Spleen (tissue), 11 donors: ENCODE measurements around the gene P3H2. TPM values are rescaled to one million over a fixed set of nuclear protein-coding genes. Genes with fewer than 3 reads are reported as not detected.

Experiments used
- DNase-seq: peaks from one replicate; pipeline ENCODE4 v3.0.0-alpha.2; 2020
- H3K27ac ChIP-seq, 8 donors: fragments of 200-600 bp; sonication (generic) in 7 of 8; 1 replicate in 4 of 8; 2 replicates in 4 of 8; pipeline versions ENCODE4 v1.5.0 to v1.8.0; 2016 to 2021; ENCODE audit warnings: inconsistent platforms in 4 of 8, mild to moderate bottlenecking in 4 of 8, moderate library complexity in 1 of 8
- H3K27me3 ChIP-seq, 7 donors: fragments of 200-600 bp; sonication (generic) in 6 of 7; replicated peaks in 1 of 7; 1 replicate in 4 of 7; 2 replicates in 3 of 7; pipeline versions ENCODE4 v1.5.0 to v1.8.0; 2016 to 2021; ENCODE audit warnings: inconsistent platforms in 3 of 7, mild to moderate bottlenecking in 1 of 7
- H3K36me3 ChIP-seq, 6 donors: fragments of 200-600 bp; sonication (generic) in 5 of 6; 1 replicate in 4 of 6; 2 replicates in 2 of 6; pipeline versions ENCODE4 v1.5.0 to v1.8.0; 2016 to 2021; ENCODE audit warnings: inconsistent platforms in 2 of 6
- H3K4me1 ChIP-seq, 6 donors: fragments of 200-600 bp; sonication (generic) in 5 of 6; 1 replicate in 3 of 6; 2 replicates in 3 of 6; pipeline versions ENCODE4 v1.5.0 to v1.8.0; 2016 to 2021; ENCODE audit warnings: inconsistent platforms in 3 of 6
- H3K4me3 ChIP-seq, 8 donors: fragments of 200-600 bp; sonication (generic) in 7 of 8; 1 replicate in 4 of 8; 2 replicates in 4 of 8; pipeline versions ENCODE4 v1.5.0 to v1.8.0; 2016 to 2021; ENCODE audit warnings: inconsistent platforms in 4 of 8, mild to moderate bottlenecking in 4 of 8, moderate library complexity in 2 of 8
- H3K9me3 ChIP-seq, 8 donors: fragments of 200-600 bp; sonication (generic) in 7 of 8; 1 replicate in 4 of 8; 2 replicates in 4 of 8; pipeline versions ENCODE4 v1.5.0 to v1.8.0; 2016 to 2021; ENCODE audit warnings: inconsistent platforms in 4 of 8
- POLR2A ChIP-seq, 3 donors: fragments of 450-650 bp; IDR thresholded peaks; one replicate each; pipeline ENCODE4 v1.5.1; 2017; ENCODE audit warnings: antibody characterized with exemption in 3 of 3, mild to moderate bottlenecking in 1 of 3
- POLR2AphosphoS5 ChIP-seq, 3 donors: sonication (generic); formaldehyde crosslinking; IDR thresholded peaks; one replicate each; pipeline ENCODE4 v1.5.1; 2017; ENCODE audit warnings: antibody characterized with exemption in 3 of 3
- WGBS, 5 donors: extraction: QIAGEN DNeasy Blood & Tissue Kit in 3 of 5; methylation state at CpG; one replicate each; pipeline versions ENCODE4 v1.1.5 to v1.1.7; 2013 to 2018; 5-methylcytosine and 5-hydroxymethylcytosine counted together
- intact Hi-C: fragments of 100-400 bp; cut with DNase I; formaldehyde crosslinking; loops from one replicate; pipeline ENCODE4 v1.15.0; 2023; ENCODE audit warnings: low total_unique reads
- polyA plus RNA-seq, 3 donors: library from polyadenylated mRNA; stranded (reverse); fragments of 200-250 nt; gene quantifications; one replicate each; pipeline ENCODE4 v1.2.1, GENCODE V29; 2013
- total RNA-seq, 7 donors: library from RNA; depleted of rRNA in 3 of 7; stranded (reverse); fragments of >200 nt in 3 of 7; fragmentation: NEBNext Ultra II Directional in 4 of 7; extraction: Animal tissue kit (Norgen Biotek cat#: 25700) in 4 of 7; gene quantifications; one replicate each; pipeline versions ENCODE4 v1.1.0 to v1.2.1, GENCODE V29; 2016 to 2021
- TF ChIP-seq, protein P1 (sequence below), 11 experiments: fragments of 200-600 bp in 7 of 11; fragments of 450-650 bp in 4 of 11; sonication (generic) in 4 of 11; IDR thresholded peaks in 8 of 11; conservative IDR thresholded peaks in 3 of 11; 1 replicate in 7 of 11; 2 replicates in 4 of 11; pipeline versions ENCODE4 v1.4.0 to v1.8.0; 2016 to 2021; ENCODE audit warnings: antibody characterized with exemption in 11 of 11, inconsistent platforms in 4 of 11, mild to moderate bottlenecking in 1 of 11
- donor health status: healthy with polysubstance abuse.
- donor health status: DM: no; HTN: no; CAD: no; lungs with moderate emphysema.
- donor health status: DM: no; HTN: no; CAD: no.
- donor health status: Bipolar disorder and iron deficiency.
- donor health status: healthy.
- donor health status: DM: no; HTN: no; CAD: no.
- donor health status: DM: yes; HTN: yes; CAD: no.

The P3H2 gene
- total and polyA plus RNA-seq, 10 donors, result 7.7 to 155 (median 79.2) TPM

DNA sequence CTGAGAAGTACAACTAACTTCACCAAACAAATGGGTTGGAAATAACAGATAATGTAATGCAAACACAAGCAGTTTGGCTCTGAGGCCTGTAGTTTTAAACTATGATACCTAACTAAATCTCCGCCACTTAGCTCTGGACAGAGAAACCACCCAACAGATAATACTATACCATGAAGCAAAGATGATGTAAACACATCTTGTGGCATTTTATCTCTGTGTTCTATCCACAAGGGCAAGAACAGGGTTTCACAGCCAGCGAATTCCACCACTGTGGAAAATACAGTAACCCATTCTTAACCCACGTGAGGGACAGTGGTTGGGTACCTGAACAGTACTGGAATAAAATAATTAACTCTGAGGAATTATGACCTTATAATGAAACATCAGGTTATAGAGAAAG is 93.6 kb downstream of the P3H2 start:
- Histone ChIP-seq H3K27me3 (no peaks in the 10 kb centered on the region), H3K36me3 (no peaks in the 10 kb centered on the region), H3K4me1 (peaks cover 0 to 9% (median 2%) of the 10 kb centered on the region in 6 donors), H3K27ac (peak overlapping the region in 1 of 8 donors; percentile 14), H3K4me3 (no peak overlapping the region), H3K9me3 (no peaks in the 10 kb centered on the region)
- DNase-seq, result no peak
- TF ChIP-seq POLR2A (IDR thresholded peaks at IDR 0.05) (no peak), POLR2AphosphoS5 (IDR thresholded peaks at IDR 0.05) (no peak)
- TF ChIP-seq, protein P1, sequence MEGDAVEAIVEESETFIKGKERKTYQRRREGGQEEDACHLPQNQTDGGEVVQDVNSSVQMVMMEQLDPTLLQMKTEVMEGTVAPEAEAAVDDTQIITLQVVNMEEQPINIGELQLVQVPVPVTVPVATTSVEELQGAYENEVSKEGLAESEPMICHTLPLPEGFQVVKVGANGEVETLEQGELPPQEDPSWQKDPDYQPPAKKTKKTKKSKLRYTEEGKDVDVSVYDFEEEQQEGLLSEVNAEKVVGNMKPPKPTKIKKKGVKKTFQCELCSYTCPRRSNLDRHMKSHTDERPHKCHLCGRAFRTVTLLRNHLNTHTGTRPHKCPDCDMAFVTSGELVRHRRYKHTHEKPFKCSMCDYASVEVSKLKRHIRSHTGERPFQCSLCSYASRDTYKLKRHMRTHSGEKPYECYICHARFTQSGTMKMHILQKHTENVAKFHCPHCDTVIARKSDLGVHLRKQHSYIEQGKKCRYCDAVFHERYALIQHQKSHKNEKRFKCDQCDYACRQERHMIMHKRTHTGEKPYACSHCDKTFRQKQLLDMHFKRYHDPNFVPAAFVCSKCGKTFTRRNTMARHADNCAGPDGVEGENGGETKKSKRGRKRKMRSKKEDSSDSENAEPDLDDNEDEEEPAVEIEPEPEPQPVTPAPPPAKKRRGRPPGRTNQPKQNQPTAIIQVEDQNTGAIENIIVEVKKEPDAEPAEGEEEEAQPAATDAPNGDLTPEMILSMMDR (IDR thresholded peaks at IDR 0.05 in 8 of 11, conservative IDR thresholded peaks at IDR 0.05 in 3 of 11), result no peak
- 87 to 96% (median 90%) methylated on average over 3 of the region's 3 CpGs for WGBS, 5 donors
- intact Hi-C loops, result no loop called here

DNA sequence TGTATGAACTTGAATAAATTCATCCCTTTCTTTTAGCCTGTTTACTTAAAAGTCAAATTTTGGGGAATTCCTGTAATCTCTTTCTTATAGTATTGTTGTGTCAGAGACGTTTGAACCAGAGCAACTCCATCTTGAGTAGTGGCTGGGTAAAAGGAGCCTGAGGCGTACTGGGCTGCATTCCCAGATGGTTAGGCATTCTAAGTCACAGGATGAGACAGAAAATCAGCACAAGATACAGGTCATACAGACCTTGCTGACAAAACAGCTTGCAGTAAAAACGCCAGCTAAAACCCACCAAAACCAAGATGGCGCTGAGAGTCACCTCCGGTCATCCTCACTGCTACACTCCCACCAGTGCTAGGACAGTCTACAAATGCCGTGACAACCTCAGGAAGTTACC is 94.5 kb downstream of the P3H2 start:
- TF ChIP-seq, protein P1 (IDR thresholded peaks at IDR 0.05 in 8 of 11, conservative IDR thresholded peaks at IDR 0.05 in 3 of 11), result no peak
- TF ChIP-seq POLR2A (IDR thresholded peaks at IDR 0.05) (no peak), POLR2AphosphoS5 (IDR thresholded peaks at IDR 0.05) (no peak)
- peak overlapping the region in 2 of 8 donors; percentile 30 to 33 for H3K27ac ChIP-seq
- DNase-seq, result no peak
- H3K4me1 ChIP-seq, result peaks cover 0 to 9% (median 2%) of the 10 kb centered on the region in 6 donors
- H3K9me3 ChIP-seq, result no peaks in the 10 kb centered on the region
- 84 to 90% (median 86%) methylated on average over 6 of the region's 6 CpGs for WGBS, 5 donors
- intact Hi-C loops, result no loop called here
- H3K27me3 ChIP-seq, result no peaks in the 10 kb centered on the region
- H3K4me3 ChIP-seq, result no peak overlapping the region
- no peaks in the 10 kb centered on the region for H3K36me3 ChIP-seq

DNA sequence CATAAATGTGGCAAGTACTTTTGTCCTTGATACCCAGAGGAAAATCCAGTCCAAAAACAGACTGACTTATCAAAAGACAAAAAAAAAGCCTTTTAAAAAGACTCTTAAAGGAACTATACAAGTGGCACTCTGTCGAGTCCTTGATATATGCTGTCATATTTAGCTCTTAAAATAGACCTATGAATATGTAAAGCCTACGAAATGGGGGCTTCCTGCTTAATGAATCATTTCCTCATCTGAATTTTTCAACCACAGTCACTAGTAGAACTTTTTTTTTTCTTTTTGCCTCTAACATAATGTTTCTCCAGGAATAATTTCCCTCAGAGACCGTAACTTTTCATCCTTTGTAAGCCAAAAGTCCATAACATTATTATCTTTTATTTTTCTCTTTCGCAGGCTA is 95.8 kb downstream of the P3H2 start:
- Histone ChIP-seq H3K27ac (peak overlapping the region in 6 of 8 donors; percentile 16 to 69 (median 24)), H3K4me3 (no peak overlapping the region), H3K36me3 (no peaks in the 10 kb centered on the region), H3K27me3 (no peaks in the 10 kb centered on the region), H3K9me3 (no peaks in the 10 kb centered on the region), H3K4me1 (peaks cover 0 to 12% (median 2%) of the 10 kb centered on the region in 6 donors)
- intact Hi-C loops, result no loop called here
- 36 to 41% (median 38%) methylated on average over 4 of the region's 4 CpGs for WGBS, 5 donors
- DNase-seq, result no peak
- TF ChIP-seq POLR2AphosphoS5 (IDR thresholded peaks at IDR 0.05), result no peak
- TF ChIP-seq, protein P1 (IDR thresholded peaks at IDR 0.05 in 8 of 11, conservative IDR thresholded peaks at IDR 0.05 in 3 of 11), result no peak
- TF ChIP-seq POLR2A (IDR thresholded peaks at IDR 0.05), result no peak

DNA sequence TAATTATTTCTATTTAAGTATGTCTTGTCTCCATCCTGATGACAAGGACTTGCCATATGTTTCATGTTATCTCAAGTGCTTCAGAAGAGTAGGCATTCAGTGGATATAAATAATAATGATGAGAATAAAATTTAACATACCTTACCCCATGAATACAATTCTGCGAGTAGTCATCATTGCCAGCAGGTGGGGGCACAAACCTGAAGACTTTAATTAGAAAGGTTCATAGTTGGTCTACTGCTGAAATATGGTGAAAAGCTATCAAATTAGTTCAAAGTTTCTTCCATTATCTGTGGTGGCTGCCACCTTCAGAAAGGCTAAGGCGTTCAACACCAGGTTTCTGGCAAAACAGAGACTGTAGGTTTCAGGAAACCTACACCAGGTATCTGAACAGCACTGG is 100.9 kb downstream of the P3H2 start:
- WGBS, 5 donors, result 47 to 72% (median 64%) methylated on average over 2 of the region's 2 CpGs; no CpG with 5 or more reads in 2 of the 5 donors
- intact Hi-C loops, result no loop called here
- Histone ChIP-seq H3K27ac (peak overlapping the region in 1 of 8 donors; percentile 26), H3K9me3 (no peaks in the 10 kb centered on the region), H3K4me1 (peaks cover 0 to 17% (median 5%) of the 10 kb centered on the region in 6 donors), H3K4me3 (no peak overlapping the region), H3K36me3 (no peaks in the 10 kb centered on the region), H3K27me3 (no peaks in the 10 kb centered on the region)
- no peak for TF ChIP-seq POLR2A (IDR thresholded peaks at IDR 0.05)
- TF ChIP-seq, protein P1 (IDR thresholded peaks at IDR 0.05 in 8 of 11, conservative IDR thresholded peaks at IDR 0.05 in 3 of 11), result no peak
- no peak for TF ChIP-seq POLR2AphosphoS5 (IDR thresholded peaks at IDR 0.05)
- DNase-seq, result no peak
